Measurements from ENCODE around the gene CREG1. TPM values are rescaled to one million over a fixed set of nuclear protein-coding genes. Genes with fewer than 3 reads are reported as not detected.

The CREG1 gene
- 100 to 1,000 TPM; 247 to 294 (median 285) TPM for total RNA-seq

GRCh38 chr1:167553136-167554027, at the start of gene CREG1:
CREG1 (minus strand) TSS chr1:167553762.
- DNase-seq (ENCODE audit: low spot score): peak; percentile 73
- no peak for TF ChIP-seq CTCF (IDR thresholded peaks at IDR 0.05)
- peak; percentile 99 for ATAC-seq (ENCODE audit: low FRiP score)

- ATAC-seq (ENCODE audit: low FRiP score): no peak
- no peak for DNase-seq (ENCODE audit: low spot score)
- TF ChIP-seq CTCF (IDR thresholded peaks at IDR 0.05): no peak
These were observed 49.3 kb upstream of the CREG1 start for GRCh38 chr1:167602840-167603239.

- no peak for TF ChIP-seq CTCF (IDR thresholded peaks at IDR 0.05)
- ATAC-seq (ENCODE audit: low FRiP score): no peak
- DNase-seq (ENCODE audit: low spot score): no peak
These were observed 48.2 kb upstream of the CREG1 start for GRCh38 chr1:167601442-167602383.

GRCh38 chr1:167599957-167600581, 46.5 kb upstream of the CREG1 start:
- DNase-seq (ENCODE audit: low spot score) (no peak), ATAC-seq (ENCODE audit: low FRiP score) (peak; percentile 43)
- TF ChIP-seq CTCF (IDR thresholded peaks at IDR 0.05): no peak

DNA sequence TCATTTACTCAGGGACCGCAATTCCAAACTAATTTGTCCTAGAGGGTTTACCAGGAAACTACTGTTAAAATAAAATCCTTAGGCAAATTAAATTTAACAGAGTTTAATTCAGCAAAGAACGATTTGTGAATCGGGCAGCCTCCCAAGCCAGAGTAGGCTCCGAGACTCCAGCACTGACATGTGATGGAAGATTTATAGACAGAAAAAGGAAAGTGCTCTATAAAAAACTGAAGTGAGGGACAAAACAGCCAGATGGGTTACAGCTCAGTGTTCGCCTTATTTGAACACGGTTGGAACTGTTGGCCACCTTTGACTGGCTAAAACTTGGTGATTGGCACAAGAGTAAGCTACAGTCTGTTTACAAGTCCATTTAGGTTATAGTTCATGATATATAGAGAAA, 41.3 kb upstream of the CREG1 start:
- no peak for ATAC-seq (ENCODE audit: low FRiP score)
- DNase-seq (ENCODE audit: low spot score): no peak
- TF ChIP-seq CTCF (IDR thresholded peaks at IDR 0.05): no peak

- ATAC-seq (ENCODE audit: low FRiP score): no peak
- no peak for DNase-seq (ENCODE audit: low spot score)
- no peak for TF ChIP-seq CTCF (IDR thresholded peaks at IDR 0.05)
These were observed 40.3 kb upstream of the CREG1 start for GRCh38 chr1:167593860-167594259.
